DMS53 (cell line): ENCODE data around the gene OTUB1.

Experiments
- DNase-seq: peaks from one replicate; lab custom pipeline; 2025; lab: John Stamatoyannopoulos, UW

Gene OTUB1

GRCh38 chr11:63978551-63979239, 7.5 kb upstream of the OTUB1 start:
- DNase-seq, result no peak

GRCh38 chr11:63979426-63979825, 6.8 kb upstream of the OTUB1 start:
- no peak for DNase-seq

- DNase-seq, result peak; percentile 84
Measured at GRCh38 chr11:63985812-63986155, 454 bp upstream of the OTUB1 start.

- DNase-seq, result no peak
Measured at GRCh38 chr11:63986932-63987513, 785 bp downstream of the OTUB1 start.

- no peak for DNase-seq
Measured at GRCh38 chr11:63991558-63991957, 5.3 kb downstream of the OTUB1 start.

- DNase-seq, result no peak
Measured at GRCh38 chr11:63993100-63993499, 6.9 kb downstream of the OTUB1 start.

GRCh38 chr11:63993993-63994392, 7.8 kb downstream of the OTUB1 start:
- DNase-seq, result no peak

GRCh38 chr11:63996512-63996911, 10.3 kb downstream of the OTUB1 start:
- no peak for DNase-seq

GRCh38 chr11:63997104-63997700, 11.0 kb downstream of the OTUB1 start:
- no peak for DNase-seq

- no peak for DNase-seq
Measured at GRCh38 chr11:63997801-63998337, 11.6 kb downstream of the OTUB1 start.

- no peak for DNase-seq
Measured at GRCh38 chr11:63998558-63999348, 12.5 kb downstream of the OTUB1 start.

GRCh38 chr11:63999349-64000025, 13.2 kb downstream of the OTUB1 start:
- no peak for DNase-seq

GRCh38 chr11:64000026-64000739, 13.9 kb downstream of the OTUB1 start:
- no peak for DNase-seq

GRCh38 chr11:64000740-64001483, 14.7 kb downstream of the OTUB1 start:
- no peak for DNase-seq

- DNase-seq, result no peak
Measured at GRCh38 chr11:64001484-64002420, 15.5 kb downstream of the OTUB1 start.

GRCh38 chr11:64003807-64004589, 17.8 kb downstream of the OTUB1 start:
- DNase-seq, result peak; percentile 51

- DNase-seq, result no peak
Measured at GRCh38 chr11:64004590-64004984, 18.3 kb downstream of the OTUB1 start.

GRCh38 chr11:64005691-64006090, 19.5 kb downstream of the OTUB1 start:
- DNase-seq, result no peak

- no peak for DNase-seq
Measured at GRCh38 chr11:64006398-64006797, 20.2 kb downstream of the OTUB1 start.
